KMS-11 (cell line): ENCODE results near the gene RNF214.

Experiments used
- H2AFZ ChIP-seq: fragments of 200-600 bp; sonication (generic); 2 replicates; pipeline ENCODE4 v1.6.1; 2016; ENCODE audit warnings: antibody characterized with exemption, mixed run types, low read depth
- H3K27ac ChIP-seq: fragments of 200-600 bp; sonication (generic); 2 replicates; pipeline ENCODE4 v1.6.1; 2016; ENCODE audit warnings: mild to moderate bottlenecking, mixed run types
- H3K27me3 ChIP-seq: fragments of 200-600 bp; sonication (generic); 2 replicates; pipeline ENCODE4 v1.6.1; 2017; ENCODE audit warnings: mild to moderate bottlenecking, low read depth, mixed run types, moderate library complexity; ENCODE audit not compliant: insufficient read depth
- H3K36me3 ChIP-seq: fragments of 200-600 bp; sonication (generic); 2 replicates; pipeline ENCODE4 v1.6.1; 2017; ENCODE audit warnings: mild to moderate bottlenecking, mixed run types; ENCODE audit not compliant: insufficient read depth
- H3K4me1 ChIP-seq: fragments of 200-600 bp; sonication (generic); 2 replicates; pipeline ENCODE4 v1.6.1; 2016; ENCODE audit warnings: mild to moderate bottlenecking, low read depth, mixed run types; ENCODE audit not compliant: poor library complexity, severe bottlenecking
- H3K4me2 ChIP-seq: fragments of 200-600 bp; sonication (generic); 2 replicates; pipeline ENCODE4 v1.7.0; 2016; ENCODE audit warnings: mild to moderate bottlenecking, mixed run types
- H3K4me3 ChIP-seq: fragments of 200-600 bp; sonication (generic); IDR thresholded peaks from 2 replicates; pipeline ENCODE4 v1.6.1; 2017; ENCODE audit warnings: low read depth, low read length, mixed read lengths; ENCODE audit not compliant: insufficient read depth
- H3K79me2 ChIP-seq: fragments of 200-600 bp; sonication (generic); 2 replicates; pipeline ENCODE4 v1.6.1; 2016; ENCODE audit warnings: low read depth, mixed run types; ENCODE audit not compliant: insufficient read depth
- H3K9ac ChIP-seq: fragments of 200-600 bp; sonication (generic); 2 replicates; pipeline ENCODE4 v1.6.1; 2016; ENCODE audit warnings: mild to moderate bottlenecking, mixed run types
- H4K20me1 ChIP-seq: fragments of 200-600 bp; sonication (generic); 2 replicates; pipeline ENCODE4 v1.6.1; 2016; ENCODE audit warnings: mild to moderate bottlenecking, mixed run types; ENCODE audit not compliant: insufficient read depth
- TF ChIP-seq, protein P1 (sequence below): fragments of 200-600 bp; sonication (generic); conservative IDR thresholded peaks from 2 replicates; pipeline ENCODE4 v1.6.1; 2017; ENCODE audit warnings: low read depth, mild to moderate bottlenecking, antibody characterized with exemption, low read length, moderate library complexity, mixed read lengths

RNF214 gene

DNA sequence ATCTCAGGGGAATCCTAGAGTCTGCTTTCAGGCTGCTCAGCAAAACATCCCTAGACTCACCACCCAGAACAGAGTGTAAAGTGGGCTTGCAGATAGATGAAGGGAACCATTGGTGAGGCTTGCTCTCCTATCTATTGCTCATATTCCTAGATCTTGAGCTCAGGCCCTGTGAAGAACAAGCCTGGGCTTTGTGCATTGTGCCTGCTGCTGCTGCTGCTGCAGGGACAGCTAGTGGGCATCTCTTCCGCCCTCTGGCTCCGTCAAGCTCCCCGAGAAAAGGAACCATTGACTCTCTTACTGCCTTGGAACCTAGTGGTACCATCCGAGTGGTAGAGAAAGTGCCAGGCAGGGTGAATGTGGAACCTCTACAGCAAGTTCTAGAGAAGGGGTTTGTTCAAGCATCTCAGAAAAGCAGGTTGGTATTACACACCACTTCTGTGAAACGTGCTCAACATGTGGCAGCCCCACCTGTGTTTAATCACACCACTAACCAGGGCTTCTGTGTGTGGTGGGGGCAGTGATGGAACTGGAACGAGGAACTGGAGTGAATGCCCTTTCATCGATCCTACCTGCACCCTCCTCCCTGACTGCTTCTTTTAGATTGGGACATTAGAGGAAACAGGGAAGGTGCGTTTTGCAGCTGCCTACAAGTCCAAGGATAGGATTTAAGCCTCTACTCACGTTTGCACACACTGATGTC, 63.1 kb downstream of the RNF214 start:
- no peak overlapping the region for H3K27ac ChIP-seq
- H2AFZ ChIP-seq: no peak overlapping the region
- no peaks in the 10 kb centered on the region for H3K36me3 ChIP-seq
- H3K4me3 ChIP-seq: no peak overlapping the region
- TF ChIP-seq, protein P1, sequence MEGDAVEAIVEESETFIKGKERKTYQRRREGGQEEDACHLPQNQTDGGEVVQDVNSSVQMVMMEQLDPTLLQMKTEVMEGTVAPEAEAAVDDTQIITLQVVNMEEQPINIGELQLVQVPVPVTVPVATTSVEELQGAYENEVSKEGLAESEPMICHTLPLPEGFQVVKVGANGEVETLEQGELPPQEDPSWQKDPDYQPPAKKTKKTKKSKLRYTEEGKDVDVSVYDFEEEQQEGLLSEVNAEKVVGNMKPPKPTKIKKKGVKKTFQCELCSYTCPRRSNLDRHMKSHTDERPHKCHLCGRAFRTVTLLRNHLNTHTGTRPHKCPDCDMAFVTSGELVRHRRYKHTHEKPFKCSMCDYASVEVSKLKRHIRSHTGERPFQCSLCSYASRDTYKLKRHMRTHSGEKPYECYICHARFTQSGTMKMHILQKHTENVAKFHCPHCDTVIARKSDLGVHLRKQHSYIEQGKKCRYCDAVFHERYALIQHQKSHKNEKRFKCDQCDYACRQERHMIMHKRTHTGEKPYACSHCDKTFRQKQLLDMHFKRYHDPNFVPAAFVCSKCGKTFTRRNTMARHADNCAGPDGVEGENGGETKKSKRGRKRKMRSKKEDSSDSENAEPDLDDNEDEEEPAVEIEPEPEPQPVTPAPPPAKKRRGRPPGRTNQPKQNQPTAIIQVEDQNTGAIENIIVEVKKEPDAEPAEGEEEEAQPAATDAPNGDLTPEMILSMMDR: no peak
- H3K4me1 ChIP-seq: peaks cover 4% of the 10 kb centered on the region
- no peaks in the 10 kb centered on the region for H3K79me2 ChIP-seq
- no peak overlapping the region for H3K4me2 ChIP-seq
- no peaks in the 10 kb centered on the region for H4K20me1 ChIP-seq
- no peak overlapping the region for H3K9ac ChIP-seq
- no peaks in the 10 kb centered on the region for H3K27me3 ChIP-seq

DNA sequence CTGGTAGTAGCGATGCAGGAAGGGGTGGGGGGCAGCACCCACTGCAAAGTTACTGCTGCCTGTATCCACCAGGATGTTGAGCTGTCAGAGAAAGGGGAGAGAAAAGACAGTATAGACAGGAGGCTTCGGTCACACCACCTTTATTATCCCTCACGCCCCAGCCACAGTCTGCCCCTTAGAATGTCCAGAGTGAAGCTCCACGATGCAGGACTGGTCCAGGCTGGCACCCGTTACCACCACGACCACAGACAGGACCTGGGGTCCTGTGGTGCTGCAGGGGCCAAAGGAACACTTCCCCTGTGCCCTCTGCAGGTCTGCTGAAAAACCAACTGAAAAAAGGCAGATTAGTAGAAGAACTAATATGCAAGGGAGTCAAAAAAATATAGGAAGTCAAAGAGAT, 64.4 kb downstream of the RNF214 start:
- Histone ChIP-seq H3K4me3 (no peak overlapping the region), H3K36me3 (no peaks in the 10 kb centered on the region), H2AFZ (no peak overlapping the region), H3K4me2 (no peak overlapping the region), H3K79me2 (no peaks in the 10 kb centered on the region), H4K20me1 (no peaks in the 10 kb centered on the region), H3K9ac (no peak overlapping the region), H3K27ac (no peak overlapping the region), H3K4me1 (peaks cover 4% of the 10 kb centered on the region), H3K27me3 (no peaks in the 10 kb centered on the region)
- TF ChIP-seq, protein P1: no peak

- Histone ChIP-seq H3K4me2 (no peak overlapping the region), H3K4me3 (no peak overlapping the region), H3K27me3 (no peaks in the 10 kb centered on the region), H3K9ac (no peak overlapping the region), H4K20me1 (no peaks in the 10 kb centered on the region), H3K27ac (no peak overlapping the region), H3K4me1 (no peaks in the 10 kb centered on the region), H3K79me2 (no peaks in the 10 kb centered on the region), H2AFZ (no peak overlapping the region), H3K36me3 (no peaks in the 10 kb centered on the region)
- TF ChIP-seq, protein P1: no peak
Measured at GRCh38 chr11:117298195-117298594, 65.7 kb downstream of the RNF214 start.

- Histone ChIP-seq H3K4me1 (no peaks in the 10 kb centered on the region), H3K36me3 (no peaks in the 10 kb centered on the region), H3K9ac (no peak overlapping the region), H3K4me3 (no peak overlapping the region), H4K20me1 (no peaks in the 10 kb centered on the region), H3K79me2 (no peaks in the 10 kb centered on the region), H2AFZ (no peak overlapping the region), H3K4me2 (no peak overlapping the region), H3K27me3 (no peaks in the 10 kb centered on the region), H3K27ac (no peak overlapping the region)
- TF ChIP-seq, protein P1: no peak
Measured at GRCh38 chr11:117299351-117300282, 67.1 kb downstream of the RNF214 start.
